ENCODE results near the gene RMC1.
"Not testable (repeated sequence)": the region's sequence is repeated elsewhere in the genome, so short reads cannot be mapped to it uniquely, and the experiment has no call there.

RMC1 gene

DNA sequence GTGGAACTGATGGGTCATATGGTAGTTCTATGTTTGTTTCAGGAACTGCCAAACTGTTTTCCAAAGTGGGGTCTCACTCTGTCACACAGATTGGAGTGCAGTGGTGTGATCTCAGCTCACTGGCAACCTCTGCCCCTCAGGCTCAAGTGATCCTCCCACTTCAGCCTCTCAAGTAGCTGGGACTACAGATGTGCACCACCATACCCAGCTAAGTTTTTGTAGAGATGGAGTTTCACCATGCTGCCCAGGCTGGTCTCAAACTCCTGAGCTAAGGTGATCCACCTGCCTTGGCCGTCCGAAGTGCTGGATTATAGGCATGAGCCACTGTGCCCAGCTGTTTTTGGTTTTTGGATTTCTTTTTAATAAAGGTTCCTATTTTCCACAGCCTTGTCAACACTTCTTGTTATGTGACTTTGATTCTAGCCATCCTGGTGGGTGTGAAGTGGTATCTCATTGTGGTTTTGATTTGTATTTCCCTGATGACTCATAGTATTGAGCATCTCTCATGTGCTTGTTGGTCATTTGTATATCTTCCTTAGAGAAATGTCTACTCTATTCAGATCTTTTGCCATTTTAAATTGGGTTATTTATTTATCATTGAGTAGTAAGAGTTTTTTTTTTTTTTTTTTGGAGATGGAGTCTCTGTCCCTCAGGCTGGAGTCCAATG is 60.2 kb downstream of the RMC1 start:
- peak; percentile 22 for DNase-seq (ENCODE audit: low spot score)

DNA sequence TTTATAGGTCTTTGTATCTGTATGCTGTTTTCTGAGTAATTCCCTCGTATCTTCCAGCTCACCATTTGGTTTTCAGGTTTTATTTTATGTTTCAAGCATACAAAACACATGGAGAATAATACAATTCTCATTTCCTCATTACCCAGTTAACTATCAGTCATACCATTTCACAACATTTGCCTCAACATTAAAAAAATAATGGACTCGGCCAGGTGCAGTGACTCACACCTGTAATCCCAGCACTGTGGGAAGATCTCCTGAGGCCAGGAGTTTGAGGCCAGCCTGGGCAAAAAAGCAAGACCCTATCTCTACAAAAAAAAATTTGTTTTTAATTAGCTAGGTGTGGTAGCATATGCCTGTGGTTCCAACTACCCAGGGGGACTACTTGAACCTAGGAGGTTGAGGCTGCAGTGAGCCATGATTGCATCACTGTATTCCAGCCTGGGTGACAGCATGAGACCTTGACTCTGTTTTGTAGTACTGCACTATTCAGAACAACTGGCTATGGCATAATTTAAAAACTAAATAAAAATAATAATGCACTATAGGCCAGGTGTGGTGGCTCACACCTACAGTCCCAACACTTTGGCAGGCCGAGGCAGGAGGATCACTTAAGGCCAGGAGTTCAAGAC is 62.7 kb downstream of the RMC1 start:
- DNase-seq (ENCODE audit: low spot score), result no peak

- no peak for DNase-seq (ENCODE audit: low spot score)
Observed at GRCh38 chr18:23567671-23568070, 64.4 kb downstream of the RMC1 start.

GRCh38 chr18:23568281-23569138 is 65.2 kb downstream of the RMC1 start:
- DNase-seq (ENCODE audit: low spot score), result no peak

DNA sequence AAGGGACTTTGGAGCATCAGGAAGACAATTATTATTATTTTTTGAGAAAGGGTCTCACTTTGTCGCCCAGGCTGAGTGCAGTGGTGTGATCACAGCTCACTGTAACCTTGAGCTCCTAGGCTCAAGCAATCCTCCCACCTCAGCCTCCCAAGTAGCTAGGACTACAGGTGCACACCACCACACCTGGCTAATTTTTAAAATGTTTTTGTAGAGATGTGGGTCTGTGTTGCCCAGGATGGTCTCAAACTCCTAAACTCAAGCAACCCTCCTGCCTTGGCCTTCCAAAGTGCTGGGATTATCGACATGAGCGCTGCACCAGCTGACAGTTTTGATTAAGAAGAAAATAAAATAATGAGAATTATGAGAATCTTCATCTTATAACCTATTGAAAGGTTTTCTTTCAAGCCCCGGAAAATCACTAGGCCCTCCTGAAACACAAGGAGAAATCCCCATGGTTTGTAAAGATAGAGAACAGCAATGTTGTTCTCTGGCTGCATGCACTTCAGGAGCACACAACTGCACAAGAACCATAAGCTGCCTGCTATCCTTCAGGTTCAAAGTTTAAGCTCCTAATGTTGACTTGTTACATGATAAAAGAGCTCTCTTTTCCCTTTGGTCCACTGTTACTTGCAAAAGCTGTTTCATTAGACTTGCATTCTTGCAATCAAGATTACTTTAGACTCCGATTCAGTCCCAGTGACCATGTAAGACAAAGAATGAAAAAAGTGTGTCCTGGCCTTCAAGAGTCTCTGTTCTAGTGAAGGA is 66.2 kb downstream of the RMC1 start:
- DNase-seq (ENCODE audit: low spot score), result no peak

DNA sequence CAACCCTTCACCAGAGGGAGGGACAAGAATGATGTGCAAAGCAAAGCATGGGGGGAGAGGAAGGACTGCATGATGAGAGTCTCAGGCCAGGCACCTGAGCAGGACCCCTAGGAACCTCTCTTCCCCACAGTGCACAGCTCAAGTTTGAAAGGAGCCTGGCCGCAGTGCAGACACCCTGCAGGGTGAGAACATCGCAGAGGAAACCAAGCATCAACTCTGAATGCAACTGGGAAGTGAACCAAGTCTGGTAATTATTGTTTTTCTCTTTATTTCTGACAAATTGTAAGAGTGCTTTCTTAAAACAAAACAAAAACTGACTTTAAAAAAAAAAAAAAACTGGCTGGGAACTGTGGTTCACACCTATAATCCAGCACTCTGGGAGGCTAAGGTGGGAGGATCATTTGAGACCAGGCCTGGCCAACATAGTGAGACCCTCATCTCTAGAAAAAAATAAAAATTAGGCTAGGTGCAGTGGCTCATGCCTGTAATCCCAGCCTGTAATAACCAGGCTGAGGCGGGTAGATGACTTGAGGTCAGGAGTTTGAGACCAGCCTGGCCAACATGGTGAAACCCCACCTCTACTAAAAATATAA is 67.7 kb downstream of the RMC1 start:
- no peak for DNase-seq (ENCODE audit: low spot score)

- no peak for DNase-seq (ENCODE audit: low spot score)
Observed at GRCh38 chr18:23572012-23572411, 68.7 kb downstream of the RMC1 start.

DNA sequence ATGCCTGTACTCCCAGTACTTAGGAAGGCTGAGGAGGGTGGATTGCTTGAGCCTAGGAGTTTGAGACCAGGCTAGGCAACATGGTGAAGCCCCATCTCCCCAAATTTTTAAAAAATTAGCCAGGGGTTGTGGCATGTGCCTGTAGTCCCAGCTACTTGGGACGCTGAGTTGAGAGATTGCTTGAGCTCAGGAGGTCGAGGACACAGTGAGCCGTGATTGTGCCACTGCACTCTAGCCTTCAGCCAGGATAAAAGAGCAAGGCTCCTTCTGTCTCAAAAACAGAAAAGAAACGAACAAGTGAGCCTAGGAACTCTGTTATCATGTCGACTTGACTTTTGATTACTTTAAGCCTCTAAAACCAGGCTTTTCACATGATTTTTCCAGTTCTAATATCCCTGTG is 69.3 kb downstream of the RMC1 start:
- DNase-seq (ENCODE audit: low spot score), result no peak

- no peak for DNase-seq (ENCODE audit: low spot score)
Observed at GRCh38 chr18:23573020-23573419, 69.7 kb downstream of the RMC1 start.

DNA sequence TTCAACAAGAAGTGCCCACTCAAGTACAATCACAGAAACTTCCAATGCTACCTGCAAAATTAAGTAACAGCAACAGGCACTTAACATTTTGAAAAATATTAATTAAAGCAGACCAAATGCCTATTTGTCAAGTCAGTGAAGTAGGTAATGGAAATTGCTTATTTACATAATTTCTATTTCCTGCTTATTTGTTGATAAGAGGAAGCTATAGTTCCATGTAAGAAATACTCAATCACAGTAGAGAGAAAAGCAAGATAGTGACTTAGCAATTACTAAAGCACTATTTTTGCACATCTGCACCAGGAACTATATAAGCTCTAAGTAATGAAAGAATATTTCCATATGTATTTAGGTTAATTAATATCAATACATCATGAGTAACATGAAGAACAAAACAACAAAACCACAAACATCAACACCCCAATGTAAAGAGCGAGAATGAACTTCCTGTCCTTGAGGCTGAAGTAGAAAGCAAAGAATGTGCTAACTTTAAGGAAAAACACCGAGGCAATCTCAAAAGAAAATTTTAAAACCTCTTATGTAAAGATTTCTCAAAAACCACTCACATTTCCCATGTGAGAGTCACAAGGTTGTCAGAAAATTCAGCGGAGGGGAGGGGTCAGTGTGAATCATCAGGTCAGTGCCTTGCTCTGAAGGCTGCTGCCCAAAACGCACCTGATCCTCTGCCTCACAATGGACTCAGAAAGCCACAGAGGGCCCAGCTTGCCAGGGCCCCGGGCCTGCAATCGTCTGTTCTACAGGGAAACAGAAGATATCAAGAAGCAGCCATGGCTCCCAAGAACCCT is 70.5 kb downstream of the RMC1 start:
- peak; percentile 59 for DNase-seq (ENCODE audit: low spot score)

DNA sequence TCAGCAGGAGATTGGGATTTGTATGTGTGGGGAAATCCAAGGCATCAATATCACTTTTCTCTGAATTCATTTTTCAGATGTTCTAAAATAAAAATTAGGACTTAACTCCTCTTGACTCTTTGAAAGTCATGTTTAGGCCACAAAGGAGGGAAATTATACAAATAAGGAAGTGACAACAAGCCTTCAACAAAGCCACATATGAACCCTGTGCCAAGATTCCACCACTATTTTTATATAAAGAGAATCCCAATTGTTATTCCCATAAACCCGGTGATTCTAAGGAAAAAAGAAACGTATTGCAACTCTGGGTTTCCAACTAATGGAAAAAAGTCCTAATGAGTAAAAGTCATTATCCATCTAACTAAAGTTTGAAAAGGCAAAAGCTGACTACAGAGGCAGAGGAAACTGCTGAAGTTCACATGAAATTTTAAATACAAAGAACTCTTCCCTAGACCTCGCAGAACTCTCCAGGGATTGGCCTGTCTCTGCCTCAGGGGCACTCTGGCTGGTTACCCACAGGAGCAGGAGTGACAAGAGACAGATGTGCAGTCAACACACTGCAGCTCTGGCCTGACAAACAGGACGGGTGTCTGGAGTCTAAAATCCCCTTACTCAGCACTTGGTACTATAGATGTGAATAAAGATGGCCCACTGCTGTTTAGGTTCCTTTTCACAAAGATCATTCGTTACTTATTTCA is 71.4 kb downstream of the RMC1 start:
- DNase-seq (ENCODE audit: low spot score), result no peak

DNA sequence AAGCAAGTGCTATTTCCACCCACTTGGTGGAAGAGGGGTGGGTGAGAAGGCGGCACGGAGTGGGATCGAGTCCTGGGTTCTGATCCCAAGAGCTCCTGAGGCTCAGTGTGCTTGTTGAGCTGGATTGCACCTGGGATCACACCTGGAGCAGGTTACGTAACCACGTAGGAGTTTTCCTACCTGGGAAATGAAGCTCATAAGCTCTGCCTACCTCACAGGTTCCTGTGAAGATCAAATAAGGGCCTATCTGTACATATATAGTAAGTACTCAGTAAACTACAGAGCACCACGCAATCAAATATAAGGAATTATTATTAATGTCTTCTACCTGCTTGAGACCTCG is 72.0 kb downstream of the RMC1 start:
- no peak for DNase-seq (ENCODE audit: low spot score)

DNA sequence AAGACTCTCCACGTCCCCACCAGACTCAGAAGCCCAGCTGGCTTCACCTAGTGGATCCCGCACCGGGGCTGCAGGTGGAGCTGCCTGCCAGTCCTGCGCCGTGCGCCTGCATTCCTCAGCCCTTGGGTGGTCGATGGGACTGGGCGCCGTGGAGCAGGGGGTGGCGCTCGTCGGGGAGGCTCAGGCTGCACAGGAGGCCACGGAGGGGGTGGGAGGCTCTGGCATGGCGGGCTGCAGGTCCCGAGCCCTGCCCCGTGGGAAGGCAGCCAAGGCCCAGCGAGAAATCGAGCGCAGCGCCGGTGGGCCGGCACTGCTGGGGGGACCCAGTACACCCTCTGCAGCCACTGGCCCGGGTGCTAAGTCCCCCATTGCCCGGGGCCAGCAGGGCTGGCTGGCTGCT is 74.2 kb downstream of the RMC1 start:
- DNase-seq (ENCODE audit: low spot score), result not testable (repeated sequence)

DNA sequence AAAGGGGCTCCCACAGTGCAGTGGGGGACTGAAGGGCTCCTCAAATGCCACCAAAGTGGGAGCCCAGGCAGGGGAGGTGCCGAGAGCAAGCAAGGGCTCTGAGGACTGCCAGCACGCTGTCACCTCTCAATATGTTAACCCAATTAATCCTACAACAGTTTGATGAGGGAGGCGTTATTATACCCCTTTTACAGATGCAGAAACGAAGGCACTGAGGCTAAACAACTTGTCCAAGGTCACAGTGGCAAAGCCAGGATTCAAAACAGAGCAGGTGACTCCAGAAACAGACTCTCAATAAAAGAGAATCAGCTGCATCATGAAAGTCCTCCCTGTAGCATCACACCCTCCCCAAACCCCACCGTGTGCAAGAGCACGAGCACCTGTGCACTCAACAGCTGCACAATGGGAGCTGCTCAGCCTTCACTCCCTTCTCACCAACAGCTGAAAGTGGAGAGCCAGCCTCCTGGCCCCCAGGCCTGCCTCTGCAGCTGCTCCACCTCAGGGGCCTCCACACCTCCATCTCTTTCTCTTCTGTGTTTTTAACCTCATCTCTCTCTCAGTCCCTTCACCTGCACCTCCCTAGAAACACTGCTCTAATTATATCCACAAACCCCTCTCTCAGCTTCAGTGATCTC is 74.9 kb downstream of the RMC1 start:
- DNase-seq (ENCODE audit: low spot score), result no peak

- DNase-seq (ENCODE audit: low spot score), result no peak
Observed at GRCh38 chr18:23578891-23579653, 75.8 kb downstream of the RMC1 start.

DNA sequence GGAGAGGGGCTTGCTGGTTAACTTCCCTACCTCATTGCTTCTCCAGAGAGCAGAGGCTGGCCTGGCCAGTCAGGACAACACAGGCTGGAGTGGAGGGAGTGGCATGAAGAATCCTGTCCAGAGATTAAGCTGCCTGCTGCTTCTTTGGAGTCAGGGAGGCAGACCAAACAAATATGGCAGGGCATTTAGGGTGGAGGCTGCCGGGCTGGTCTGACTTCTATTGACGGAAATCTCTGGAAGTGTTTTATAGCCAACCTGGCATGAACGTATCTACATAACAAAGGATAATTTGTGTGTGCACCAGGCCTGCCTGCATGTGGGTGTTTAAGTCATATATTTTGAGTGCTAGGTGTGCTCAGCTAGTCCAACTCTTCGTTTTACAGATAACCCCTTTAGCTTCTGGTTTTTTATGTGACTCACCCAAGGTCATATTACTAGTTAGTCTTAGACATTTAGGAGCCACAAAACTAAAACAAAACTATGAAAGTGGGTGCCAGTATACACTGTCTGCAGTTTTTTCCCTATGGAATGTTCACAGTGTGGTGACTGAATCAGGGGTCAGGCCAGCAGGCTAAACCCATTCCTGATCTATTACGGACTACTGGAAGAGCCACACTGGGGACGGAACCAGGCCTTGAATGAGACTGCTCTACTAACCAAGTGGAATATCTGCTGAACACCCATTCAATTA is 77.5 kb downstream of the RMC1 start:
- DNase-seq (ENCODE audit: low spot score), result peak; percentile 70
